Measurements from ENCODE around the gene FYN. TPM values are rescaled to one million over a fixed set of nuclear protein-coding genes. Genes with fewer than 3 reads are reported as not detected.

FYN gene
- total RNA-seq, 1 experiment from 2014 or later, result 18.5 TPM

- H3K27ac ChIP-seq (ENCODE audit: low read depth, low read length), result no peak overlapping the region
- intact Hi-C loops (cut with micrococcal nuclease), result no loop called here
- BruUV-seq (replicated peaks), result no TSS peak
These were observed 183.3 kb downstream of the FYN start for GRCh38 chr6:111689946-111690345.

More at GRCh38 chr6:111689946-111690345, 183.3 kb downstream of the FYN start:
- DNase-seq (ENCODE audit: low read depth, low spot score) (no peak), ATAC-seq (no peak)
- POLR2A ChIA-PET, result no interaction called here
- H3K36me3 ChIP-seq (ENCODE audit: control insufficient read depth in 1 of 2, insufficient read depth in 2 of 2, low read length in 2 of 2), result no peaks in the 10 kb centered on the region
- RAD21 ChIA-PET (ENCODE audit: low non-redundant PET in 1 of 2, low total read pairs in 2 of 2, uncharacterized antibody in 2 of 2, unreplicated experiment in 2 of 2), result no interaction called here
- H3K27me3 ChIP-seq (ENCODE audit: insufficient read depth, low read length), result no peaks in the 10 kb centered on the region
- no peaks in the 10 kb centered on the region for H4K20me1 ChIP-seq (ENCODE audit: insufficient read depth)
- CTCF ChIA-PET, result no interaction called here
- no peaks in the 10 kb centered on the region for H3K9me3 ChIP-seq (ENCODE audit: control insufficient read depth in 1 of 2, insufficient read depth in 1 of 2, low read depth in 1 of 2, low read length in 2 of 2)
- H3K9me2 ChIP-seq (ENCODE audit: insufficient read depth), result no peaks in the 10 kb centered on the region
- H3K4me3 ChIP-seq (replicated peaks in 1 of 2; ENCODE audit: low read depth in 1 of 2, low read length in 2 of 2), result no peak overlapping the region
- no peak overlapping the region for H3K9ac ChIP-seq (ENCODE audit: low read length)
- H3K4me1 ChIP-seq (ENCODE audit: control insufficient read depth in 1 of 2, insufficient read depth in 2 of 2, low read length in 2 of 2), result peaks cover 7 to 9% of the 10 kb centered on the region in 2 experiments; a peak in 2 of 4 replicates
- H3K4me2 ChIP-seq (ENCODE audit: low read length), result no peak overlapping the region
- TF ChIP-seq JUND (IDR thresholded peaks at IDR 0.05) (no peak), POLR2AphosphoS5 (IDR thresholded peaks at IDR 0.05; ENCODE audit: low read depth, low read length) (no peak), ZNF274 (IDR thresholded peaks at IDR 0.05; ENCODE audit: low read depth, low read length) (no peak), ZFX (IDR thresholded peaks at IDR 0.05) (no peak), EZH2 (IDR thresholded peaks at IDR 0.05) (no peak), TCF7L2 (IDR thresholded peaks at IDR 0.05; ENCODE audit: borderline replicate concordance, extremely low read depth, insufficient read depth, insufficient read length) (no peak), POLR2A (IDR thresholded peaks at IDR 0.05; ENCODE audit: borderline replicate concordance, extremely low read depth, insufficient read depth, insufficient read length) (no peak), RAD21 (IDR thresholded peaks at IDR 0.05; ENCODE audit: low read depth) (no peak), EGR1 (IDR thresholded peaks at IDR 0.05; ENCODE audit: low read depth) (no peak), EZH2phosphoT487 (IDR thresholded peaks at IDR 0.05; ENCODE audit: borderline replicate concordance) (no peak), SIN3A (IDR thresholded peaks at IDR 0.05; ENCODE audit: low read depth) (no peak), ELF1 (IDR thresholded peaks at IDR 0.05; ENCODE audit: borderline replicate concordance, low read depth) (no peak), REST (IDR thresholded peaks at IDR 0.05; ENCODE audit: low read depth) (no peak), SRF (IDR thresholded peaks at IDR 0.05; ENCODE audit: low read depth) (no peak), SP1 (IDR thresholded peaks at IDR 0.05; ENCODE audit: low read depth) (no peak)
- TF ChIP-seq, protein P1, sequence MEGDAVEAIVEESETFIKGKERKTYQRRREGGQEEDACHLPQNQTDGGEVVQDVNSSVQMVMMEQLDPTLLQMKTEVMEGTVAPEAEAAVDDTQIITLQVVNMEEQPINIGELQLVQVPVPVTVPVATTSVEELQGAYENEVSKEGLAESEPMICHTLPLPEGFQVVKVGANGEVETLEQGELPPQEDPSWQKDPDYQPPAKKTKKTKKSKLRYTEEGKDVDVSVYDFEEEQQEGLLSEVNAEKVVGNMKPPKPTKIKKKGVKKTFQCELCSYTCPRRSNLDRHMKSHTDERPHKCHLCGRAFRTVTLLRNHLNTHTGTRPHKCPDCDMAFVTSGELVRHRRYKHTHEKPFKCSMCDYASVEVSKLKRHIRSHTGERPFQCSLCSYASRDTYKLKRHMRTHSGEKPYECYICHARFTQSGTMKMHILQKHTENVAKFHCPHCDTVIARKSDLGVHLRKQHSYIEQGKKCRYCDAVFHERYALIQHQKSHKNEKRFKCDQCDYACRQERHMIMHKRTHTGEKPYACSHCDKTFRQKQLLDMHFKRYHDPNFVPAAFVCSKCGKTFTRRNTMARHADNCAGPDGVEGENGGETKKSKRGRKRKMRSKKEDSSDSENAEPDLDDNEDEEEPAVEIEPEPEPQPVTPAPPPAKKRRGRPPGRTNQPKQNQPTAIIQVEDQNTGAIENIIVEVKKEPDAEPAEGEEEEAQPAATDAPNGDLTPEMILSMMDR (IDR thresholded peaks at IDR 0.05 in 2 of 3, conservative IDR thresholded peaks at IDR 0.05 in 1 of 3; ENCODE audit: borderline replicate concordance in 1 of 3, insufficient read depth in 1 of 3, low read depth in 2 of 3, low read length in 2 of 3), result no peak
- TF ChIP-seq, protein P2, sequence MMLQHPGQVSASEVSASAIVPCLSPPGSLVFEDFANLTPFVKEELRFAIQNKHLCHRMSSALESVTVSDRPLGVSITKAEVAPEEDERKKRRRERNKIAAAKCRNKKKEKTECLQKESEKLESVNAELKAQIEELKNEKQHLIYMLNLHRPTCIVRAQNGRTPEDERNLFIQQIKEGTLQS (IDR thresholded peaks at IDR 0.05), result no peak
- TF ChIP-seq, protein P3, sequence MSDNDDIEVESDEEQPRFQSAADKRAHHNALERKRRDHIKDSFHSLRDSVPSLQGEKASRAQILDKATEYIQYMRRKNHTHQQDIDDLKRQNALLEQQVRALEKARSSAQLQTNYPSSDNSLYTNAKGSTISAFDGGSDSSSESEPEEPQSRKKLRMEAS (IDR thresholded peaks at IDR 0.05), result no peak
- TF ChIP-seq, protein P4, sequence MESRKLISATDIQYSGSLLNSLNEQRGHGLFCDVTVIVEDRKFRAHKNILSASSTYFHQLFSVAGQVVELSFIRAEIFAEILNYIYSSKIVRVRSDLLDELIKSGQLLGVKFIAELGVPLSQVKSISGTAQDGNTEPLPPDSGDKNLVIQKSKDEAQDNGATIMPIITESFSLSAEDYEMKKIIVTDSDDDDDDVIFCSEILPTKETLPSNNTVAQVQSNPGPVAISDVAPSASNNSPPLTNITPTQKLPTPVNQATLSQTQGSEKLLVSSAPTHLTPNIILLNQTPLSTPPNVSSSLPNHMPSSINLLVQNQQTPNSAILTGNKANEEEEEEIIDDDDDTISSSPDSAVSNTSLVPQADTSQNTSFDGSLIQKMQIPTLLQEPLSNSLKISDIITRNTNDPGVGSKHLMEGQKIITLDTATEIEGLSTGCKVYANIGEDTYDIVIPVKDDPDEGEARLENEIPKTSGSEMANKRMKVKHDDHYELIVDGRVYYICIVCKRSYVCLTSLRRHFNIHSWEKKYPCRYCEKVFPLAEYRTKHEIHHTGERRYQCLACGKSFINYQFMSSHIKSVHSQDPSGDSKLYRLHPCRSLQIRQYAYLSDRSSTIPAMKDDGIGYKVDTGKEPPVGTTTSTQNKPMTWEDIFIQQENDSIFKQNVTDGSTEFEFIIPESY (IDR thresholded peaks at IDR 0.05; ENCODE audit: extremely low read depth, insufficient replicate concordance, low read length), result no peak
- H3K79me2 ChIP-seq (ENCODE audit: insufficient read depth, low read length), result no peaks in the 10 kb centered on the region
- H2AFZ ChIP-seq (ENCODE audit: low read depth, low read length, poor library complexity, severe bottlenecking), result no peak overlapping the region
